Panc1 (cell line): ENCODE results near the gene GRIP1. TPM values are rescaled to one million over a fixed set of nuclear protein-coding genes. Genes with fewer than 3 reads are reported as not detected.

ENCODE experiments used
- ATAC-seq: fragments of 200-7000 bp; cut with Tn5 transposase; 2 replicates; pipeline ENCODE4 v1.9.1; 2020; ENCODE audit warnings: mild to moderate bottlenecking, moderate library complexity
- BruUV-seq: library from RNA; stranded (reverse); fragments of 400-500 nt; replicated peaks from 2 replicates; lab custom pipeline; 2021; lab: Mats Ljungman, UMichigan
- CTCF ChIA-PET: fragments of 300-600 bp; sonication (Branson Sonifier 250); formaldehyde crosslinking; loops from one replicate; lab custom pipeline; 2022; ENCODE audit warnings: antibody characterized with exemption; lab: Charles Lee
- POLR2A ChIA-PET: fragments of 300-600 bp; sonication (Branson Sonifier 250); formaldehyde crosslinking; loops from one replicate; lab custom pipeline; 2022; ENCODE audit warnings: antibody characterized with exemption; lab: Charles Lee
- DNase-seq: peaks from one replicate; pipeline ENCODE4 v3.0.0-alpha.2; 2010; ENCODE audit warnings: low read depth, low spot score
- H3K27ac ChIP-seq: 2 replicates; pipeline ENCODE4 v1.5.1; 2011; ENCODE audit warnings: mild to moderate bottlenecking, low read length, inconsistent platforms
- H3K27me3 ChIP-seq: fragments of 200-500 bp; sonication (Bioruptor generic); 2 replicates; pipeline ENCODE4 v1.6.0; 2014; ENCODE audit warnings: low read length, inconsistent platforms; ENCODE audit not compliant: control insufficient read depth, insufficient read depth
- H3K36me3 ChIP-seq: fragments of 200-500 bp; sonication (Bioruptor generic); 2 replicates; pipeline ENCODE4 v1.5.1; 2014; ENCODE audit warnings: inconsistent platforms, mild to moderate bottlenecking, low read length, moderate library complexity; ENCODE audit not compliant: control insufficient read depth, insufficient read depth
- H3K4me1 ChIP-seq: 2 replicates; pipeline ENCODE4 v1.5.1; 2011; ENCODE audit warnings: inconsistent platforms, mild to moderate bottlenecking, low read length, moderate library complexity; ENCODE audit not compliant: control insufficient read depth, insufficient read depth
- H3K4me3 ChIP-seq, 2 experiments: 2 replicates each; pipeline ENCODE4 v1.5.1; 2011 to 2012; ENCODE audit warnings: low read depth in 2 of 2, low read length in 2 of 2, mild to moderate bottlenecking in 2 of 2, inconsistent platforms in 1 of 2, moderate library complexity in 1 of 2
- H3K9me3 ChIP-seq: fragments of 200-500 bp; sonication (Bioruptor generic); 2 replicates; pipeline ENCODE4 v1.5.1; 2014; ENCODE audit warnings: low read depth, mild to moderate bottlenecking, inconsistent platforms, low read length, moderate library complexity; ENCODE audit not compliant: control insufficient read depth, insufficient read depth
- CTCF ChIP-seq: fragments of 450-650 bp; IDR thresholded peaks from 2 replicates; pipeline ENCODE4 v1.5.1; 2017; ENCODE audit warnings: mild to moderate bottlenecking
- POLR2AphosphoS5 ChIP-seq: IDR thresholded peaks from 2 replicates; pipeline ENCODE4 v1.6.1; 2012; ENCODE audit warnings: mild to moderate bottlenecking, low read depth, low read length, moderate library complexity
- REST ChIP-seq, 2 experiments: IDR thresholded peaks; 2 replicates each; pipeline ENCODE4 v1.6.1; 2011 to 2012; ENCODE audit warnings: low read depth in 2 of 2, control low read depth in 1 of 2, low read length in 1 of 2, mild to moderate bottlenecking in 1 of 2, moderate library complexity in 1 of 2; ENCODE audit not compliant: insufficient read depth in 1 of 2
- SIN3A ChIP-seq: IDR thresholded peaks from 2 replicates; pipeline ENCODE4 v1.6.1; 2012; ENCODE audit warnings: low read depth, mild to moderate bottlenecking, low read length, moderate library complexity, borderline replicate concordance; ENCODE audit not compliant: insufficient read depth
- TCF7L2 ChIP-seq: IDR thresholded peaks from 2 replicates; pipeline ENCODE4 v1.6.1; 2011; ENCODE audit warnings: mild to moderate bottlenecking, low read depth, low read length, inconsistent platforms
- in situ Hi-C: cut with HindIII; loops from 2 replicates; pipeline ENCODE4 v1.10.0; 2016; ENCODE audit warnings: low sequenced_read_pairs, low pct_unique_long_range_greater_than_20kb
- intact Hi-C: fragments of 100-400 bp; cut with micrococcal nuclease; formaldehyde crosslinking; loops from one replicate; pipeline ENCODE4 v1.10.0; 2022; ENCODE audit not compliant: unreplicated experiment
- total RNA-seq: library from RNA; stranded (reverse); gene quantifications from one replicate; pipeline ENCODE4 v1.2.1, GENCODE V29; 2021; ENCODE audit not compliant: unreplicated experiment

The GRIP1 gene
- total RNA-seq, 1 experiment from 2014 or later, result 9.2 TPM

- ATAC-seq, result no peak
- CTCF ChIA-PET, result no interaction called here
- no TSS peak for BruUV-seq
- Histone ChIP-seq H3K27me3 (no peaks in the 10 kb centered on the region), H3K4me3 (no peak overlapping the region), H3K4me1 (no peaks in the 10 kb centered on the region), H3K9me3 (no peaks in the 10 kb centered on the region), H3K36me3 (no peaks in the 10 kb centered on the region), H3K27ac (no peak overlapping the region)
- intact Hi-C loops, result no loop called here
- POLR2A ChIA-PET, result no interaction called here
- no peak for TF ChIP-seq REST (IDR thresholded peaks at IDR 0.05; ENCODE audit: insufficient read depth in 1 of 2, low read depth in 2 of 2, low read length in 1 of 2)
- TF ChIP-seq SIN3A, result no peak
- no peak for TF ChIP-seq CTCF
- TF ChIP-seq TCF7L2, result no peak
- no peak for TF ChIP-seq POLR2AphosphoS5
- no peak for DNase-seq
- in situ Hi-C loops, result no loop called here
These were observed 47.7 kb upstream of the GRIP1 start for GRCh38 chr12:66726556-66726955.

- Histone ChIP-seq H3K36me3 (no peaks in the 10 kb centered on the region), H3K9me3 (no peaks in the 10 kb centered on the region), H3K27me3 (no peaks in the 10 kb centered on the region), H3K4me1 (no peaks in the 10 kb centered on the region), H3K4me3 (no peak overlapping the region), H3K27ac (no peak overlapping the region)
- intact Hi-C loops (no loop called here), in situ Hi-C loops (no loop called here)
- ChIA-PET CTCF (no interaction called here), POLR2A (no interaction called here)
- ATAC-seq (no peak), DNase-seq (no peak)
- no TSS peak for BruUV-seq
- TF ChIP-seq POLR2AphosphoS5 (no peak), CTCF (no peak), TCF7L2 (no peak), SIN3A (no peak)
These were observed 46.2 kb upstream of the GRIP1 start for GRCh38 chr12:66725031-66725430.
